GM18907 (cell line): Measurements from ENCODE around the gene GARRE1.
"Not testable (repeated sequence)": the region's sequence is repeated elsewhere in the genome, so short reads cannot be mapped to it uniquely, and the experiment has no call there.

Experiments
- ATAC-seq: cut with Tn5 transposase; IDR thresholded peaks from one replicate; pipeline ENCODE4 v1.9.1; 2021; ENCODE audit warnings: mild to moderate bottlenecking, moderate library complexity; ENCODE audit not compliant: unreplicated experiment

GARRE1 gene

DNA sequence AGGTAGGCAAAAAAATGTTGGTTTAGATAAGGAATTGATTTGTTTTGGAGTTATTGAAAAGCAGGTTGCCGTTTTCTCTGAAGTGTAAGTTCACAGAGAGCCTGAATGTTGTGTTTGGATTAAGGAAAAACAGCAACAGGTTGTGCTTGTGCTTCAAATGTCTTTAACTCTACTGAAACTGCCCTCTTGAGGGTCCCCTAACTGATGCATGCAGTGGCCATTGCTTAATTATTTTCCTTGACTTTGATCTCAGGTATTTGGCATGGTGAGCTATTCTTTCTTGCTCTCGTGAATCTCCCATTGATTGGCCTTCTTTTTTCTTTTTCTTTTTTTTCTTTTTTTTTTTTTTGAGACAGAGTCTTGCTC lies 3.2 kb downstream of the GARRE1 start:
- ATAC-seq = no peak

DNA sequence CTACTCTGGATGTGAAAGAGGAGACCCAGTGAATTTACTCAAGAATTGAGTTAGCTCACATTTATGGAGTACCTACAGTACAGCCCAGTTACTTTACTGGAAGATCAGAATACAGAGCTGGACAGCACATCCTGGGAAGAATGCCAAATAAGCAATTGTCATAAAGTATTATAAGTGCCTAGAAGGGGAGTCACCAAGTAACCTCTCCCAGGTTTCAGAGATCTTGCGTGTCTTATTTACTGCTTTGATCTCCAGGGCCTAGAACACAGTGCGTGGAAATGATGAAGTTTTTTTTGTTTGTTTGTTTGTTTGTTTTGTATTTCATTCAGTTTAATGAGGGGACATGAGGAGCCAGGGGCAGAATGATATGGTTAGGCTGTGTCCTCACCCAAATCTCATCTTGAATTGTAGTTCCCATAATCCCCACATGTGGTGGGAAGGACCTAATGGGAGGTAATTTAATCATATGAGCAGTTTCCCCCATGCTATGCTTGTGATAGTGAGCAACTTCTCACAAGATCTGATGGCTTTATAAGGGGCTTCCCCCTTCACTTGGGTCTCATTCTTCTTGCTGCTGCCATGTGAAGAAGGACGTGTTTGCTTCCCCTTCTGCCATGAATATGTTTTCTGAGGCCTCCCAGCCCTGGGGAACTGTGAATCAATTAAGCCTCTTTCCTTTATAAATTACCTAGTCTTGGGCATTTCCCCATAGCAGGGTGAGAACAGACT lies 5.2 kb downstream of the GARRE1 start:
- no peak for ATAC-seq

DNA sequence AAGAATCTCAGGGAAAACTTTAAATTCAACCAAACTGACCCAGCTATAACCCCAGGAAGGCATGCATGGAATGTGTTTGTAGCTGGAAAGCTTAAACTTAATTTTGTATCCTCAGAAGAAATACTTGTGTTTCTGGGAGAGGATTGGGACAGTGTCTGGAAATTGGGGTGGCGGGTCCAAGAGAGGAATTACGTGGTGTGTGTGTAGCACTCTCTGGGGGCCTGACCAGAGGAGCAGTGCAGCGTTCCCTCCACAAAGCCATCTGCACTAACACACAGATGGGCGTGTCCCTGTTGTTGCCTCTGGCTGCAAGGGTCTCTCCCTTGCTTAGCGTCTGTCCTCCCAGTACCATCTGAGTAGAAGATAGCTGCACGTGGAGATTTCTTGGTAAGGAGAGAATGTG lies 6.4 kb downstream of the GARRE1 start:
- ATAC-seq = no peak

DNA sequence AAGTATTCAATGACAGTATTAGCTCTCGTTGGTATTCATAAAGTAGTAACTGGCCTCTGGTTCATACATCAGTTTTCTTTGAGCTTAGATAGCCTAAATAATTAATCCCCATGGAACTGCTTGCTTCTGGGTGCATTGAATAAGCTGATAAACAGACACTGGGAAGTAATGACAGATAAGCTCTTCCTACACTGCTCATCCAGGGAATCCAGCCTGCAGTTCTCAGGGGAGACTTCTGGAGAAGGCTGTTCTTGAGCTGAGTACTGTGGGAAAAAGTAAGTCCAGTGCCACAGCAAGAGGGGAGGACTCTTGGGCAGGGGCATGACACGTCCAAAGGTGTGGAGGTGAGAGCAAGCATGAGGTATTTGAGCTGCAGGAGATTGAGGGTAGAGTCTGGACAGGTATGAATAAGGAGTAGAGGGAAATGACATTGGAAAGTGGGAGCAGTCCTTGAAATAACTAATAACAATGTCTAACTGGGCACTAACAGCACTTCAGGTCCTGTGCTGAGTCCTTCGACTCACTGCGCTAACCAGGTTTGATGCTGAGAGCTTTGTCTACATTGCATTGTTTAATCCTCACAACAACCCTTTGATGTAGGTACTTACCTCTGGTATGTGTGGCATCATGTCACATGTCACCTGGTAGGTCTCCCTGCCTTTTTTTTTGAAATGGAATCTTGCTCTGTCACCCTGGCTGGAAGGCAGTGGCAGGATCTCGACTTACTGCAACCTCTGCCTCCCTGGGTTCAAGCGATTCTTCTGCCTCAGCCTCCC lies 7.2 kb downstream of the GARRE1 start:
- ATAC-seq = no peak

DNA sequence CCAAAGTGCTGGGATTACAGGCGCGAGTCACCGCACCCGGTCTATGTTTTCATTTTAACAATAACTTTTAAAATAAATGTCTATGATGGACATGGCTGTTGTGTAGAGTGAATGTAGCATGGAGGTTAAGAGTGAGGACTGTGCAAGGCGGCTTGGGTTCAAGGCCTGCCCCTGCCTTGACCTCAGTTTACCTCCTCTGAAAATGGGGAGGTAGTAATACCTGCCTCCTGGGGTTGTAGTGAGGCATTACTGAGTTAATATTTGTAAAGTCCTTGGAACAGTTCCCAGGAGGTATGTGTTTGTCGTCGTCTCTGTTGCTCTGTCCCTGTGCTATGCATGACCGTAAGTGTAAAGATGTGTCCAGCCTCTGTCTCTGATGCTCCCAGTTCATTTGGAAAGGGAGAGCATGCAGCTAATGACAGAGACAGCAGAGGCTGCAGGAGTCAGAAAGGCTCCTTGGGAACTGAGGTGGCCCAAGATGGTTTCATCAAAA lies 9.4 kb downstream of the GARRE1 start:
- ATAC-seq = no peak

DNA sequence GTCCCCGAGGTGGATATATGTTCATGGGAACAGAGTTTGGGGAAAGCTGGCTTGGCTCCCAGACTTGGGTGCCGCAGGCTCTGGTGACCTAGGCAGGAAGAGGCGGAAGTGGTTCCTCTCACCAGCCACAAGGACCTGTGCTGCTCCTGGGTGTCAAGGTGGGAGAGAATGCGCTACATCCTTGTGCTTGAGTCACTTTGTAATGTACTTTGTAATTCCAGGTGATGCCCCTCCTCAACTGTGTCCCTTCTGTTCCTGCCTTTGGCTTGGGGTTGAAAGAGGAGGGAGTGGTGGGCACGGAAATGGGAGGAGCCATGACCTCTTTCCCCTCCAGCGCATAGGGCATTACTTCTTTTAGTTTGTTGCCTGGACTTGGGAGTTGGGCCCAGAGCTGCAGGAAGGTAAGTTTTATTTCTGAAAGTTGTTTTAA lies 10.9 kb downstream of the GARRE1 start:
- ATAC-seq = no peak

DNA sequence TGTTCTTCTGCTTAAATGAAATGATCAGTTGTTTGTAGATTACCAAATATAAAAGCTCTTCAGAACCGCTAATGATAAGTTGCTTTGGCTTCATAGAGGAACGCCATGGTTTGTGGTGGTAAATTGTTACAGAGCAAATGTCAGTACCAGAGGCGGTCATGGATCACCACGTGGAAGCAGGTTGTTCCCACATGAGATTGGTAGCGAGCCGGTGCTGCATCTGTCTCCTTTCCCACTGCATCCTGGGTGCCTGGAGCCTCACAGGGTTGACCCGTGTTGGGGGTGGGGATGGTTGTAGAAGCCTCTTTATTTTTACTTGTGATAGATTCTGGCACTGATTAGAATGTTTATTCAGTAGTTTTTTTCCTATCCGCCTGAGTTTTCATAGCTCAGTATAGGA lies 14.7 kb downstream of the GARRE1 start:
- no peak for ATAC-seq

DNA sequence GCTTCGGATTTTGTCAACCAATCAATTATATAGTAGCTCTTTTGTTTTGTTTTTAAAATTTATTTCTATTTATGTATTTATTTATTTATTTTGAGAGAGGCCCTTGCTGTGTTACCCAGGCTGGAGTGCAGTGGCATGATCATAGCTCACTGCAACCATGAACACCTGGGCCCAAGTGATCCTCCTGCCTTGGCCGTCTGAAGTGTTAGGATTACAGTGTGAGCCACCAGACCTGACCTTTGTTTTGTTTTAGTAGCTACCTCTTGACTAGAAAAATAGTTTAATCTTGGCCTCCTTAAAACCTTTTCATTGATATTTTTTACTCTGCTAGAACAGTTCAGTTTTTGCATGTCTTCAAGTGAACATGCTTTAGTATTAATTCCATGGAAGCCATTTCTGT lies 15.1 kb downstream of the GARRE1 start:
- no peak for ATAC-seq

DNA sequence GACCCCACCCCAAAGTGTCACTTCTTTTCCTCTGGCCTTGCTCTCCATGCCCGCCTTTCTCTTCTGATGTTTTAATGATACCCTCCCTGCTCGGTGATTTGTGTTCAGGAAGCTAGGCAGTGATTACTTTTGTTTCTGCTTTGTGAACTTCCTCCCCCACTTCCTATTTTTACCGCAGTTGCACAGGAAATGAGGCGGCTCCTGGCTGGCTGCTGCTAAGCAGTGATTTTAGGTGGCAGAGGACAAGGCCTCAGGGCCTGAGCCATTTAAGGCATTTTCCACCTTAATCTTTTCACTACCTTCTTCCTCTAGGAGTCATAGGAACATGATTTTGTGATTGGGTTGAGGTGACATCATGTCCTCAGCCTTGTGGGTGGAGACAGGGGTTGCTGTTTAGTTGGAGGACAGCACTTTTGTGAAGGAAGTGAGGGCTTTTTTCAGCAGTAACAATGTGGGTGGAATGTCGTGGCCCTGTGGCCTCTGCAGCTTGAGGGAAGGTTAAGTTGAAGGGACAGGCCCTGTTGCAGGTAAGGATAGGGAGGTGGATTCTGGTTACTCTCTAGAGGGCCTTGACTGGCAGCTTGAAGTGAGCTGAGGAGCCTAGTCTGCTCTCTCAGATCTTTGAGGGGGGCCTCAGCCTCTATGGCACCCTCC lies 15.7 kb downstream of the GARRE1 start:
- peak; percentile 69 for ATAC-seq

DNA sequence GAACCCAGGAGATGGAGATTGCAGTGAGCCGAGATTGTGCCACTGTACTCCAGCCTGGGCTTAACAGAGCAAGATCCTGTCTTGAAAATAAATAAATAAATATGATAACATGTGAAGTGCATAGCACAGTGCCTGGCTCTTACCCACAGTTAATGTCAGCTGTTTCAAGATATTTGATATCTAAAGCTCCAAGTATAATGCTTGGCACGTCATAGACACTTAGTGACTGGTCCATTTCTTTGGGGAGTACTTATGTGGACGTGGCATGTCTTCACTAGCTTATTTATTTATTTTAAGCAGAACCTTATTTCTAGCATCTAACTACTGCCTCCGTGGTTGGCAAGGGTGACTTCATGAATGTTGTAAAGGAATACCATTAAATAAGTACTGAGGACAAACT lies 18.8 kb downstream of the GARRE1 start:
- ATAC-seq = no peak

DNA sequence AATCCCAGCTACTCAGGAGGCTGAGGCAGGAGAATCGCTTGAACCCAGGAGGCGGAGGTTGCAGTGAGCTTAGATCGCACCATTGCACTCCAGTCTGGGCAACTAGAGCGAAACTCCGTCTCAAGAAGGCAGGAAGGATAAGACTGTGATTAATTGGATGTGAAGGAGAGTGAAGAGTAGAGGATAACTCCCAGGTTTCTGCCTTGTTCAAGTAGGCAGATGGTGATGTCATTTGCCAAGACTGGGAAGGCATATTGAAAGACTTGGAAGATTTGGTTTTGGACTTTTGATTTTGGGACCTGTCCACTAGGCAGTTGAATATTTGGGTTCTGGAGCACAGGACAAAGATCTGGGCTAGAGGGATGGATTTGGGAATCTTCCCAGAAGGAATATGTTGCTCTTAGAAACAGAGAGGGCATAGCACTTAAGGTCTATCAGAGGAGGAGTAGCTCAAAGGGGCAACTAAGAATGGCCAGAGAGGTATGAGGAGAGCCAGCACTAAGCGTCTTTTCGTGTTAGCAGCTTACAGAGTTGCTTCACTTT lies 20.0 kb downstream of the GARRE1 start:
- ATAC-seq = no peak

DNA sequence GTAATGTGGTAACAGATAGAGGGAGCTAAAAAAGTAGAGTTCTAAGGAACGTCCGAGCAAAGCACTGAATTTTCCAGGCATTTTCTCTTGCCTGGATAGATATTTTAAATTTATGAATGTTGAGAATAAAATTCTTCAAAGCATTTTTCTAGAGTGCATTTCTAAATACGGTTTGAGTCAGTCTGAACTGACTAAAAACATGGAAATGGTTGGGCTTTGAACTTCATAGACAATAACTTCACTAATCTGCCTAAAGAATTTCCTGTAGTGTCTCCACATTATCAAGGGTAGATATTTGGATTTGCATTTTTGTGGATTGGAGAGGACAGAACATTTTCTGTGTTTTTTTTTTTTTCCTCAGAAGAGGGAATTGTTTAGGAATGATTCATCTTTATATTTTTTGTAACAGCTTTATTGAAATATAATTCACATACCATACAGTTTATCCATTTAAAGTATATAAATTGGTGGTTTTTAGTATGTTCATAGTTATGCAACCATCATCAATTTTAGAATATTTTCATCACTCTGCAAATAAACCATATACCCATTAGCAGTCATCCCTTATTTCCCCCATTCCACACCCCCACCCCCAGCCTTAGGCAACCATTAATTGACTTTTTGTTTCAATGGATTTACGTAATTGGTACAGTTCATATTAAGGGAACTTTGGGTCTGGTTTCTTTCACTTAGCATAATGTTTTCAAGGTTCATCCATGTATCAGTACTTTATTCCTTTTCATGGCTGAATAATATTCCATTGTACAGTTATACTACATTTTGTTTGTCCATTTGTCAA lies 20.7 kb downstream of the GARRE1 start:
- ATAC-seq = no peak

DNA sequence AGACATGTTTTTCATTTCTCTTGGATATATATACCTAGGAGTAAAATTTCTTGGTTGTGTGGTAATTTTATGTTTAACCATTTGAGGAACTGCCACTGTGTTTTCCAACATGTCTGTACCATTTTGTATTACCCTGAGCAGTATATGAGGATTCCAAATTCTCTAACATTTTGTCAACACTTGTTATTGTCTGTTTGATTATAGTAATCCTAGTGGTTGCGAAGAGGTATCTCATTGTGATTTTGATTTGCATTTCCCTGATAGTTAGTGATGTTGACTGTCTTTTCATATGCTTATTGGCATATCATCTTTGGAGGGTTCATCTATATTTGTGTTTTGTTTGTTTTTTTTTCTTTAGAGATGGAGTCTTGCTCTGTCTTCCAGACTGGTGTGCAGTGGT lies 21.4 kb downstream of the GARRE1 start:
- no peak for ATAC-seq

DNA sequence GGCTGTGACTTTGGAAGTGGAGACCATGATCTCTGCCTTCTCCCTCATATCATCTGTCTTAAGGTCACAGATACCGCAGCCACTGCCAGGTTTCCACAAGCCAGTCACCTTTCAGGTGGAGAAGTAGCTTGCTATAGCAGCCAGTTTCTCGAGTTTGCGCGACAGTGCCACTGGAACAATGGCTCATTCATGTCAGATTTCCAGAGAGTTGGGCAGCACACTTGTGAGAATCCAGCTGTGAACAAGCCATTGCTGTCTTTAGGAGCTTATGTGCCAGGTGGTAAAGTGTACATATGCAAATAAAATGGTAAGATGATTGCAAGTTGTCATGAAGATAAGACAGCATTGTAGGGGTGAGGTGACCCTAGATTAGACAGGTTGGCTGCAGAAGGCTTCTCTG lies 22.3 kb downstream of the GARRE1 start:
- ATAC-seq = no peak

DNA sequence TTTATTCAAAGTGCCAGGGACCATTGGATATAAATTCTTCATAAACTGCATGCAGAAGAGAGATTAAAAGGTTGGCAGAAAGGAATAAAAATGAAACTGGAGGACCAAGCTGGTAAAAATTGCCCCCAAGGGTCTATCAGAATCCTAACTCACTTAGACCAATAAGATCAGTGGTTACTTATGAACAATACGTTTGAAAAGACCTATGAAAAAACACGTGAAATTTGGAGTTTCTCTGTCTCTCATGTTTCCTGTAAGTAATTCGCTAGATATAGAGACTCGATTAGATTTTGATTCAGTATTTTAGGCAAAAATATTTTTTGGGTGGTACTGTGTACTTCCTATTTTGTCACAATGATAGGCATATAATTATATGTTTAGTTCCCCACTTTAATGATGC lies 22.9 kb downstream of the GARRE1 start:
- no peak for ATAC-seq

DNA sequence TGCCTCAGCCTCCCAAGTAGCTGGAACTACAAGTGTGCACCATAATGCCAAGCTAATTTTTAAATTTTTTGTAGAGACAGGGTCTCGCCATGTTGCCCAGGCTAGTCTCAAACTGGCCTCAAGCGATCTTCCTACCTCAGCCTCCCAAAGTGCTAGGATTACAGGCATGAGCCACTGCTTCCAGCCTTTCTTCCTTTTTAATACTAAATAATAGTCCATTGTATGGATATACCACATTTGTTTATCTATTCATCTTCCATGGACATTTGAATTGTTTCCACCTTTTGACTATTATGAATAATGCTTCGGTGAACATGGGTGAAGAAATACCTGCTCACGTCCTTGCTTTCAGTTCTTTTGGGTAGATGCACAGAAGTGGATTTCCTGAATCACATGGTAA lies 24.4 kb downstream of the GARRE1 start:
- no peak for ATAC-seq

DNA sequence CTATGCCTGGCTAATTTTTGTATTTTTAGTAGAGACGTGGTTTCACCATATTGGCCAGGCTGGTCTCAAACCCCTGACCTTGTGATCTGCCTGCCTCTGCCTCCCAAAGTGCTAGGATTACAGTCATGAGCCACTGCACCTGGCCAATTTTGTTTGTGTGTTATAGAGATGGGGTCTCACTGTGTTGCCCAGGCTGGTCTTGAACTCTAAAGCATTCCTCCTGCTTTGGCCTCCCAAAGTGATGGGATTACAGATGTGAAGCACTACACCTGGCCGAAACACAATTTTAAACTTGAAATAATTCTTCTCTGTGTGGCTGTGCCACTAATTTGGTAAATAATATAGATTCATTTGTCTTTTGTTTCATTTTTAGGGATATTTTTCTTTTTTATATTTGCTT lies 27.1 kb downstream of the GARRE1 start:
- not testable (repeated sequence) for ATAC-seq

DNA sequence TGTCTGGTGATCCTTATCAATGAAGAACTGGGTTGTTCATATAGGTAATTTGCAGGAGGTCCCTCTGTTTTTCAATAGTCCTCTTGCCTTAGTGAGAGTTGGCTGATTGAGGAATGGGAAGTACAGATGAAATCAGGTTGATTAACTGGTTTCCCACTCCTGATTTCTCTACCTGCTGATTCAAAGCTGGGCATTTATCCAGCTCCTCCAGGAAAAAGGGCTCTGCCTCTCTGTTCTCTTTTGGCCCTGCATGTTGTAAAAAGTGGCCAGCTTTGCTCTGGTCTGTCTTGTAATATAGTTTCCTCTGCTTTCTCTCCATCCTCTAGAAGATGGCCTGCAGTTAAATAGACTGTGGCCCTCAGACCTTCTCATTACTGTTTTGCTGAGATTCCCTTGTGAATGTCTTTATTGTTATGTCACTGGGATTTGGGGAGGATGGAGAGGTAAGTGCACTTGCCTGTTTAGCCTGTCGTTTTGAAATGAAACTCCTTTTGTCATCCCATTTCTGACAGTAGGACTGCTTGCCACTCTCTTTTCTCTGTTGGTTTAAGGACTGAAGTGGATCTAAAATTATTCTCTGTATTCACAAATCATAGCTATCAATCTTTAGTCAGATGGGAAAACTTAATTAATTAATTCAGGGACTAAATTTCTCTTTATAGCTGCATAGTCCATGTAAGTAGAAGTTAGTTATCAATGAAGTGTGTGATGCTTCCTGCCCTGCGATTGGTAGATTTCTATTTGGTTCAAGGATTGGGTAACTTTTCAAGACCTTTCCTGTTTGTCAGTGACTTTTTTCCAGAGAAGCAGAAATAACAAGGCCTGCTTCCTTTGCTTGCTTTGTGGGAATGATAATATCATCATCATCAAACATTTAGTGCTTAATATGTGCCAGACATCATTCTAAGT lies 28.5 kb downstream of the GARRE1 start:
- no peak for ATAC-seq

DNA sequence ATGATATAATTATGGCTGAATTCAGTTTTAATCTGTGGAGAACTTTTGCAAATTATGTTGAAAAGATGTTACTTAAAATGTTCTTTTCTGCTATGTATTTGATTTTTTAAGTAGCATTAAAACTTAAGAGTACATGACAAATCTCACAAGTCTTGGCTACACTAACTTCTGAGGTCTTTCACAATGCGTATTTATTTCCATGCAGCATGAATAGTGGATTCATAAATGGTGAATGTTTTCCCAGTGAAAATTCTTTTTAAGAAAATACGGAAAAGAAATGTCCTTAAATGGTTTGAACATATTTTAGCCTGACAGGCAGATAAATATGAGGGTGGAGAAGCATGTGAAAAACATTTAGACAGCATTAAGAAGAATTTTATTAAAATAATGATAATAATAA lies 30.2 kb downstream of the GARRE1 start:
- ATAC-seq = no peak

DNA sequence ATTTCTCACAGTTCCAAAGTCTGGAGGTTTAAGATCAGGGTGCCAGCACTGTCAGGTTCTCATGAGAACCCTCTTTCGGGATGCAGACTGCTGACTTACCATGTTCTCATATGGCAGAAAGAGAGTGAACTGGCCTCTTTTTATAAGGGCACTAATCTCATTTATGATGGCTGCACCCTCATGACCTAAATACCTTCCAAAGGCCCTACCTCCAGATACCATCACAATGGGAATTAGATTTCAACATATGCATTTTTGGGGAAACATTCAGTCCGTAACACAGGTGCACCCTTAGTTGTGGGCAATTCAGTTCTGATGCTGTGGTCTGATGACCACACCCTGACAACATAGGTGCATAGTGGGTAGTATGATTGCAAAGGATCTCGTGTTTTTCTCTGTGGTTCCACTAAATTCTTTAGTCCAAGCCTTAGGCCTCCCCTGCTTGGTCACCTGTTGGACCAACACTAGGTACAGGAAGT lies 33.3 kb downstream of the GARRE1 start:
- no peak for ATAC-seq
